HL-60 (cell line): Measurements from ENCODE around the gene IGFBP6.

Source experiments
- CTCF ChIP-seq: IDR thresholded peaks from one replicate; pipeline ENCODE4 v1.5.1; 2011; ENCODE audit warnings: low read length, control low read depth, inconsistent platforms; ENCODE audit not compliant: insufficient read depth
- GABPA ChIP-seq: IDR thresholded peaks from 2 replicates; pipeline ENCODE4 v1.6.1; 2012; ENCODE audit warnings: low read depth
- TF ChIP-seq, protein P1 (sequence below): IDR thresholded peaks from 2 replicates; pipeline ENCODE4 v1.6.1; 2012; ENCODE audit warnings: low read depth; ENCODE audit not compliant: insufficient replicate concordance

DNA sequence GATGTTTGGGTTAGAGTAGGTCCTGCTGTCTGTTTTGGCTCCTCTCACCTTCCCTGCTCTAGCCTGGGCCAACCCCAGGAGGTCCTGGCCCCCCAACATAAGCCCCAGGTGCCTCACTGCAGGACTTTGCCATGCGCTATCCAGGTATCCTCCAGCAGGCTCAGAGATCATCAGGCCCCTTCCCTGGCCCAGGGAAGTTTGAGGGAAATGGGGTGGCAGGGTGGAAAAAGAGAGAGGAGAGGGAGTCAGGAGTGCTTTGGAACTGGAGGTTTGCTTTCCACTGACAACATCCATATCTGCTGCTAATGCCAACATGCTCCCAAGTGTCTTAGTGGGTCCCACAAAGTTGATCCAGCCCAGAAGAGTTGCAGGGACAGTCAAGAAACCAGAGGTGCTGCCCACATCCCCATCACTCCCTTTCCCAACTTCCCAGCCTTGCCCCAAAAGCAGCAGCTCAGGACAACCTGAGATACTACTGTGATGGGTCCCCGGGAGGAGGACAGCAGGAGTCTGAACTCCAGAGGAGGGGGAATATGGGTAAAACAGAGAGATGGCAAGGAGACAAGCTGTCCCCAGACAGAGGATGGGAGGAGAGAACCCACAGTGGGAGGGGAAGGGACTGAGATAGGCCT, 46.9 kb upstream of the IGFBP6 start:
- no peak for TF ChIP-seq CTCF
- no peak for TF ChIP-seq GABPA
- TF ChIP-seq, protein P1, sequence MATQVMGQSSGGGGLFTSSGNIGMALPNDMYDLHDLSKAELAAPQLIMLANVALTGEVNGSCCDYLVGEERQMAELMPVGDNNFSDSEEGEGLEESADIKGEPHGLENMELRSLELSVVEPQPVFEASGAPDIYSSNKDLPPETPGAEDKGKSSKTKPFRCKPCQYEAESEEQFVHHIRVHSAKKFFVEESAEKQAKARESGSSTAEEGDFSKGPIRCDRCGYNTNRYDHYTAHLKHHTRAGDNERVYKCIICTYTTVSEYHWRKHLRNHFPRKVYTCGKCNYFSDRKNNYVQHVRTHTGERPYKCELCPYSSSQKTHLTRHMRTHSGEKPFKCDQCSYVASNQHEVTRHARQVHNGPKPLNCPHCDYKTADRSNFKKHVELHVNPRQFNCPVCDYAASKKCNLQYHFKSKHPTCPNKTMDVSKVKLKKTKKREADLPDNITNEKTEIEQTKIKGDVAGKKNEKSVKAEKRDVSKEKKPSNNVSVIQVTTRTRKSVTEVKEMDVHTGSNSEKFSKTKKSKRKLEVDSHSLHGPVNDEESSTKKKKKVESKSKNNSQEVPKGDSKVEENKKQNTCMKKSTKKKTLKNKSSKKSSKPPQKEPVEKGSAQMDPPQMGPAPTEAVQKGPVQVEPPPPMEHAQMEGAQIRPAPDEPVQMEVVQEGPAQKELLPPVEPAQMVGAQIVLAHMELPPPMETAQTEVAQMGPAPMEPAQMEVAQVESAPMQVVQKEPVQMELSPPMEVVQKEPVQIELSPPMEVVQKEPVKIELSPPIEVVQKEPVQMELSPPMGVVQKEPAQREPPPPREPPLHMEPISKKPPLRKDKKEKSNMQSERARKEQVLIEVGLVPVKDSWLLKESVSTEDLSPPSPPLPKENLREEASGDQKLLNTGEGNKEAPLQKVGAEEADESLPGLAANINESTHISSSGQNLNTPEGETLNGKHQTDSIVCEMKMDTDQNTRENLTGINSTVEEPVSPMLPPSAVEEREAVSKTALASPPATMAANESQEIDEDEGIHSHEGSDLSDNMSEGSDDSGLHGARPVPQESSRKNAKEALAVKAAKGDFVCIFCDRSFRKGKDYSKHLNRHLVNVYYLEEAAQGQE = no peak
